Stimulated activated CD8-positive, alpha-beta memory T cell treated with anti-CD3 and anti-CD28 coated beads, Interleukin-4, amount 100 ng/mL, for 24 hours (primary cell): ENCODE data around the gene TAL1.
"Not testable (repeated sequence)": the region's sequence is repeated elsewhere in the genome, so short reads cannot be mapped to it uniquely, and the experiment has no call there.

Experiments
- DNase-seq: peaks from one replicate; pipeline ENCODE4 v3.0.0-alpha.2; 2020; ENCODE audit warnings: low read depth

Gene TAL1

DNA sequence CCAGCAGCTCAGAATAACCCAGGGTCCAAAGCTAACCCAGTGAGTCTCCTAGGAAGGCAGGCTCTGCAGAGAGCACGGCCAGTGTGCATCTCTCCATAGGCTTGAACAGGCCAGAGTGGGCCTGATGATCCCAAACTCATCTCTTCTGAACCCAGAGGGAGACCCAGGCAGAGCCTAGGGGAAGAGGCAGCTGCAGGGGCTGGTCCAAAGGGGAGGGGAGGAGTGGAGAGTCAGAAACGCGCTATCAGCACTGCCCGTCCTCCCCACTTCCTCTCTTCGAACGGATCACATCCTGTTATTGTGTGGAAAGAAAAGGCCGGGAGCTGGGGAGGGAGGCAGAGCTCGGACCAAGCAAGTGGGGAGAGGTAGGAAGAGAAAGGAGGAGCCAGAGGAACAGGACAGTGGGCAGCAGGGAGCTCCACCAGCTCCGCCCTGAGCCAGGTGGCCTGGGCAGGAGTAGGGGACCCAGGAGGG, 20.2 kb downstream of the TAL1 start:
- no peak for DNase-seq

DNA sequence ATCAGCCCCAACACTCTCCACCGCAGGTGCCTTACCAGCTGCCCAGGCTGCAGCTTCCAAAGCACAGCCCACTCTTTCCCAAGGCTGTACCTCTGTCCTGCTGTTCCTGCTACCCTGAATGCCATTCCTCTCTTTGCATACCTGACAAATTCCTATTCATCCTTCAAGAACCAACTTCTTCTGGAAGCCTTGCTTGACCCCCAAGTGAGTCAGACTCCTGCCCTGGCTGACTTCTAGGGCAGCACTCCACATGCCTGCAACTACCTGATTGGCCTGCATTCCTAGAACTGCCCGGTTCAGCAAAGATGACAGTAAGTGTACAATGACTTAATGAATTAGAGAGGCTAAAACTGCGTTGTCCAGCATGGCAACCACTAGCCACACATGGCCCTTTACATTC, 21.4 kb downstream of the TAL1 start:
- no peak for DNase-seq

DNA sequence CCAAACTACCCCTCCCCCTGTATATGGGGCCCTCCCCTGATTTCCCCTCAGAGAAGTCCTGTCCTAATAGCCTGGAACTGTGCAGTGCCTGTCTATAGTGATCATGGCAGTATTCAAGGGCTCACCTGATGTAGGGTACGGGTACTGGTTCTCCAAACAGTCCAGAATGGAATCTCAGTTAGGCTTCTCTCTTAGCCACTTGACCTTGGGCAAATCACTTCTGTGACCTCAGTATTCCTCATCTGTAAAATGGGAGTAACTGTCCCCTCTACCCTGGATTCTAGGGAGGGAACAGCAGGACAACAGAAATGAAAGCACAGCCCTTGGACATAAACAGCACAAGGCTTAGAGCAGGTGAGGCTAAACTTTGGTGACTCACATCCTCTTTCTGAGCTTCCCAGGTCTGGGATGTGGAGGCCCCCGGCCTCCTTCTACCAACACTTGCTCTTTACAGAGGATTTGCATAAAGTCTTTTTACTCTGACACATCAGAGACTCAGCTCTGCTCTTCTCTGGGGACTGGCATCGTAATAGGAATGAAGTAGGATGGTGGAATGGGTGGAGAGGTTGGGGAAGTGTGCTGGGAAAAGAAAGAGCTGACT, 22.2 kb downstream of the TAL1 start:
- no peak for DNase-seq

DNA sequence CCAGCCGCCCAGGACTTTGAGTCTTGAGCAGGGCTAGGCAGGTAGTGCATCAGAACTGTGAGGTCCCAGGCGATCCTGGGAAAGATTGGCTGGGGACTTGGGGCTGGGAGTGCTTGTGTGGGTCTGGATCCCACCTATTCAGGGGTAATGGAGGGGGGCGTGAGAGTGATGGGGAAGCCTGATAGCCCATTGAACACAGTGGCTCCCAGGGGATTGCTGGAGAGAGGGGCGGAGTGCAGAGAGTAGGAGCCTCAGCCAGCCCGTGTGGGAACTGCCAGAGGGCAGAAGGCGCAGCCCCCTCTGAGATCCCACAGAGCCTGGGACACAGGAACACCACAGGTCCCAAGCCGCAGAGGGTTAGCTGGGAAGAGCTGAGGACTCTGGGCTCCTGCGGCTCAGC, 22.9 kb downstream of the TAL1 start:
- DNase-seq: no peak

DNA sequence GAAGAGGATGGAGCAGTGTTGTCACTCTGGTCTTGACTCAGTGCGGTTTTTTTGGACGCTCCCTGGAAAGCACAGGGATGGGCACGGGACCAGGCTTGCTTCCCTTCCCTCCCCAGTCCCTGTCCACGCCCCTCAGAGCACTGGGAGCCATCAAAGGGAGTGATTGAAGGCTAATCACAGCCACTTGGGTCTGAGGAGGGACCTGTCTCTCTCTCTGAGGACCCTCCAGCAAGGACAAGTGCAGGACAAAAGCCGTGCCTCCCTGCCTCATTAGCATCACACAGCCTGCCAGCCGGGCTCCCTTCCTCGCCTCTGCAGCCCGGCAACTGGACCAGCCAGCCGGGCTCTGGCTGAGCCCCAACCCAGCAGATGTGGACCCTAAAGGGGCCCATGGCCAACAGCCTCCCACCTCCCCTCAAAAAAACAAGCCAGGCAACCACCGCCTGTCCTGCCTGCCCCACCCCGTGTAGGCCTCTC, 23.6 kb downstream of the TAL1 start:
- no peak for DNase-seq

DNA sequence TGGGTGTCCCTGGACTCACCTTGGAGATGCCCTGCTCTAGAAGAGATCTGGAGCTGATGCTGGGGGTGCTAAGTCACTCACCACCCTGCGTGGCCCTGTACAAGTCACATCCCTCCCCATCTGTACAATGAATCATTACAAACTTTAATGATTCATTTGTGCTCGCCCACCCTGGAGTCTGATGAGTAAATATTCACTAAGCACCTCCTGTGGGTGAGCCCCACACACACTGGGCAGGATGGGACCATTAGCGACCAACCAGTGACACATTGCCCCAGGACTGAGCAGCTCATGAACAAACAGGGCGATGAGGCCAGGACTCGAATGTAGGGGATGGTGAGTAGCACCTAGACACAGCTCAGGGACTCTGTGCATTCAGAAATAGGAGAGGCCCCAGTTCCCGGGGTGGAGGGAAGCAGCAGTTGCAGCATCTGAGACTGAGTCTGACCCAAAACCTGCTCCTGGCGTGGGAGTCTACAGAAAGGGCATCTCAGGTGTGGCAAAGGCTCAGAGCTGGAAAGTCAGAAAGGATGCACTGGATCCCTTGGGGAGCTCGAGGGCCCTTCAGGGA, 24.1 kb downstream of the TAL1 start:
- no peak for DNase-seq

DNA sequence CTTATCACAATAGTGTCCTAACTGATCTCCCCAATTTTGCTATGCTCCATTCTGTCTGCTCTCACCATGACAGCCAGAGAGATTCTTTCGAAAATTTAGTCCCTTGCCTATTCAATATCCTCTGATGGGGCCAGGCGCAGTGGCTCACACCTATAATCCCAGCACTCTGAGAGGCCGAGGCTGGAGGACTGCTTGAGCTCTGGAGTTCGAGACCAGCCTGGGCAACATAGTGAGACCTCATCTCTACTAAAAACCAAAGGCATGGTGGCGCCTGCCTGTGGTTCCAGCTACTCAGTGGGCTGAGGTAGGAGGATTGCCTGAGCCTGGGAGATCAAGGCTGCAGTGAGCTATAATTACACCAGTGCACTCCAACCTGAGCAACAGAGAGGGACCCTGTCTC, 26.1 kb downstream of the TAL1 start:
- DNase-seq: no peak

DNA sequence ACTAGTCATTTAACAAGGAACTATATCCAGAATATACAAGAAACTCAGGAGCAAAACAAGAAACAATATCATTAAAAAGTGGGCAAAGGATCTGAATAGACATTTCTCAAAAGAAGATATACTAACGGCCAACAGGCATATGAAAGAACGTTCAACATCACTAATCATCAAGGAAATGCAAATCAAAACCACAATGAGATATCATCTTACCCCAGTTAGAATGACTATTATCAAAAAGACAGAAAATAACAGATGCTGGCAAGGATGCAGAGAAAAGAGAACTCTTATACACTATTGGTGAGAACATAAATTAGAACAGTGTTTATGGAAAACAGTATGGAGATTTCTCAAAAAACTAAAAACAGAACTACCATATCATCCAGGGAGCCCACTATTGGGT, 28.5 kb downstream of the TAL1 start:
- not testable (repeated sequence) for DNase-seq

DNA sequence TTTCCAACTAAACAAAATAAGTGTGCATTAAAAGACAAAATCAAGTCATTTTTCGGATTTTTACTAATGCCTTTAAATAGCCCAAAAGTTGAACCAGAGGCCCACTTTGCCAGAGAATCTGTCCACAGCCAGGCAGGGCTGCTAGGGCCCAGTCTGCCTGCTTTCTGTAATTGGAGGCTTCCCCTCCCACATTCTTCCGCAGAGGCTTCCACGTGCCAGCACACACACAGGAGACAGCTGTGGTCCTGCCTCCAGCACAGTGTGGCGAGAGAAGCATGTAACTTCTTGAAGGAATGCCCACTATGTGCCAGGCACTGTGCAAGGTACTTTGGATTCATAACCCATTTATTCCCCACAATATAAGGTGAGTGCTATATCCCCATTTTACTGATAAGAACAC, 30.8 kb downstream of the TAL1 start:
- no peak for DNase-seq

DNA sequence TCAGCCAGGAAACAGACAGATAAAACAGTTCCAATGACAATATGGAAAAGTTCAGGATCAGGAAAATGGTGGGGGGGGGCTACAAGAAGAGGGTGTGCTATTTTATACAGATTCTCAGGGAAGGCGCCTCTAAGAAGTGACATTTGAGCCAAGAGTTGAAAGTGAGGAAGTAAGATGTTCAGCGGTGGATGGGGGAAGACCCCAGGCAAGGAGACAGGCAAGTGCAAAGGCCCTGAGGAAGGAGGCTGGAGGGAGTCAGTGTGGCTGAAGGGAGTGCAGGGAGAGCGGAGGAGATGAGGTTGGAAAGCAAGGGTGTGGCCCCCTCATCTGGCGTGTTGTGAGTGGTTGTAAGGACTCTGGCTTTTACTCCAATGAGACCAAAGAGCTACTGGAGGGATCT, 33.8 kb downstream of the TAL1 start:
- no peak for DNase-seq

DNA sequence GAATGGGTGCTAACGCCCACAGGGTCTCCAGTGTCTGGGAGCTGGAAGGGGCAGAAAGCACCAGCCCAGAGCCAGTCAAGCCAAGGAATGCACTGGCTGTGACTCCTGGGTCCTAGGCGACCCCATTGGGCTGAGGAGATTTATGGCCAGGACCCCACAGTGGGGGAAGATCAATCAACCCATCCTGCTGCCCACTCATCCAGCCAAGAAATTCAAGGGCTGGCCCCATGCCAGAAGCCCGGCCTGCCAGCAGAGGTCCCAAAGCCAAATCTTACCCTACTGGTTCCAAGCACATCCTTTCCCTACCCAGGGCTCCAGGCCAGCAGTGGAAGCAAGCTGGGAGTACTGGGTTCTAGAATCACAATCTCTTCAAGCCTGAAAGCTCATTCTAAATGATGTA, 35.4 kb downstream of the TAL1 start:
- no peak for DNase-seq

DNA sequence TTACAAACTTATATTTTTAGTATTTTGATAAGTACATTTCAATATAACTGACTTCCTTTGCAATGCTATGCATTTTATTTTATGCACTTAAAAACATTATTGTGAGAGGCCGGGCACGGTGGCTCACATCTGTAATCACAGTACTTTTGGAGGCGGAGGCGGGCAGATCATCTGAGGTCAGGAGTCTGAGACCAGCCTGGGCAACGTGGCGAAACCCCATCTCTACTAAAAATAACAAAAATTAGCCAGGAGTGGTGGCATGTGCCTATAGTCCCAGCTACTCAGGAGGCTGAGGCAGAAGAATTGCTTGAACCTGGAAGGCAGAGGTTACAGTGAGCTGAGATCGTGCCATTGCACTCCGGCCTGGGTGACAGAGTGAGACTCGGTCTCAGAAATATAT, 36.0 kb downstream of the TAL1 start:
- not testable (repeated sequence) for DNase-seq

DNA sequence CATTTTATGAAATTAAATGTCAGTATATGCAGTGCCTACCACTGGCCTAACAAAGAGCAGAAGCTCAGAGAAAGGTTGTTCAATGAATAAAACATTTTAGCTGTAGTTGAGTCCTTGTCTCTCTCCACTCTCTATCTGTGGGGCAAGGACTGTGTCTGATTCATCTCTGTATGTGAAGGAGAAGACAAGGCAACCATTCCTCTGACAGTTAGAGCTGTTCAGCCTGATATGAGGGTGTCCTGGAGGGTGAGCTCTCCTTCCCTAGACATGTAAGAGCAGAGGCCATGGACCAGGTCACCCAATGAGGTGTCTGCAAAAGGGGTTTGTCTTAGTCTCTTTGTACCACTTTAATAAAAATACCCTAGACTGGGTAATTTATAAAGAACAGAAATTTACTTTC, 37.7 kb downstream of the TAL1 start:
- no peak for DNase-seq

DNA sequence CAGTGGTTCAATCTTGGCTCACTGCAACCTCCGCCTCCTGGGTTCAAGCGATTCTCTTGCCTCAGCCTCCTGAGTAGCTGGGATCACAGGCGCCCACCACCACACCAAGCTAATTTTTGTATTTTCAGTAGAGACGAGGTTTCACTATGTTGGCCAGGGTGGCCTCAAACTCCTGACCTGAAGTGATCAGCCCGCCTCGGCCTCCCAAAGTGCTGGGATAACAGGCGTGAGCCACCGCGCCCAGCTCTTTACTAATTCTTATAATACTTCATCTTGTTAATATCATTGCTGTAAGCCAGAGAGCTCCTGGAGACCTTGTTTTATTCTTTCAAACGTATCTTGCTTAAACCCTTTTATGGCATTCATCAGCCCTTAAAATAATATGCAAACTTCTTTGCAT, 38.5 kb downstream of the TAL1 start:
- DNase-seq: not testable (repeated sequence)

DNA sequence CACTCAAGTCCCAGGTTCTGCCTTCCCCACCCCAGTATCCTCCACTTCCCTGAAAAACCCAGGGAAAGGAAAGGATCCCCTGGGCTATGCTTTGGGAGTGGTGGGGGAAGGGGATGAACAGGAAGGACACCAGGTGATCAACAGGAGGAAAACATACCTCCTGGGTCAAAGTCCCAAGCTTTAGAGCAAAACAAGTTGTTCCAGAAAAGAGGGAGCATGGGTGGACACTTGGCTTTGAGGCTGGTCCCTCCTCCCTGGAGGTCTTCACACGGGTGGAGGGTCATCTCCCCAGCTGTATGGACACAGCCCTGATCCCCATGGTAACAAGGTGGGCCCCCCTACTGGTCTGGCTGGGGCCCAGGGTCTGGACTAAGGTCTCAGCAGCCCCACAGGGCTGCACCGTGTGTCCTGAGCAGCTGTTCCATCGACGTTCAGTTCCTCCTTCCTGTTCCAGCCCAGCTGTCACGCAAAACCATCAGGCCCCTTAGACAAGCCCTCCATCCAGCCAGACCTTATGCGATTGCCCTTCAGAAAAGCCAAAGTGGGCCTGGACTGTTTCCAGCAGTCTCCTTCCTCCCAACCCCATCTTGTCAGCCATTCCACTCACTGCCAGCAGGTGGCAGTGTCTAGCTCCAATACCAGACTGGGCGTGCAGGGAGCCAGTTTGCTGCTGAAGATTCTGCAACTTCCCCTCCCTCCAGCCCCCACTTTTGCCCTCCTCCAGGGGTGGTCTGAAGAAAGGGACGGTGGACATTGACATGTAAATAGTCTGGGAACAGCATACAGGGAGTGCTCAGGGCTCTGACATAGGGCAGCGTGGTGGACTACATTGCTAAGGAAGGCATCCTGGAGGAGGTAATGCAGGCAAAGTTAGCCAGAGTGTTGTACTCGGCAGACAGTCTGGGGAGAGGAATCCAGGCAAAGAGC, 39.3 kb downstream of the TAL1 start:
- DNase-seq: peak; percentile 39

DNA sequence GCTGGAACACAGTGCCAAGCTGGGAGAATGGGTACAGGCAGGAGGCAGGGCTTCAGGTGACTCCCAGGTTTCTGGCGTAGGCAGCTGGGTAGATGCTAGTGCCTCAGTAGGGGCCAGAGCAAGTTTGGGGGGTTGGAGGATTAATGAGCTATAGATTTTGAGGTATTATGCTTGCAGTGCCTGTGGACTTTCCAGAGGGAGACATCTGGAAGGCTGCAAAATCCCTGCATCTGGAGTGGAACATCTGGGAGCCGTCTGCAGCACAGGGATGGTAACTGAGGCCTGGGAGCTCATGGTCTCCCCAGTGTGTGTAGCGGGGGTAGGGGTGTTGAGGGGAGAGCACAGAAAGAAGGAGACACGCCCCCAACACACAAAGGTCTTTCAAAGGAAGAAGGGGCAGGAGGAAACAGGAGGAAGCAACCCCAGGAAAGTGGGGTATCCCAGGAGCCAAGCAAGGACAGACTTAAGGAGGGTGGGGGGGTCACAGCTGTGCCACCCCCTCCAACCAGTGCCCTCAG, 40.0 kb downstream of the TAL1 start:
- DNase-seq: no peak

DNA sequence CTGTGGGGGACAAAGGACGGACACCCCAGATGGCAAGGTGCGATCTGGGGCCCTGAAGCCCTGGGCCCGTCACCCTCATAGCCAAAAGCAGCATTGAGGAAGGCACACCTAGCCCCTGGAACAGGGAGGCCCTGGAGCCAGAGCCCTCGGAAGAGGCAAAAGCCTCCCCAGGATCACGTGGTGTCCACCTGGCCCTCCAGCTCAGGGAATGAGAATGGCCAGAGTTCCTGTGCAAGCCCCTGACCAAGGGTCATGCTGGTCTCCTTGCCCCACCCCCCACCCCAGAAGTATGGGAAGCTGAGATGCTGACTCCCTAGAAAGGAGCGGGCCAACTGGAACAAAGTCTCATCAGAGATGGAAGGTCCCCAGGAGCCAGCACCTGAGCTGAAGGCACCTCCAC, 41.2 kb downstream of the TAL1 start:
- no peak for DNase-seq

DNA sequence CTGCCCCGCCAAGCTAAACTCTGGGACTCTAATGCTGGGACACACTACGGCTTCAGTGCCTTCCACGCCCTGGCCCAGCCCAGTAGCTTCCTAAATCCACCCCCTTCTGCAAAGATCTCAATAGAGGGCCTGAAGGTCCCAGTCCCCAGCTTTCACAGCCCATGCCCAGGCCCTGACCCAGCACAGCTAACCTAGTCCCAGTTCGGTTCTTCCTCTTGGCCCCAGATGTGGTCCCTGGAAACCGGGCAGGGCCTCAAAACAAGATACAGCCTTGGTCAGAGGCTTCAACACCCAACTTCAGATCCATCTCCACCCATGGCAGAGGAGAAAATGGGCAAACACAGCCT, 41.5 kb downstream of the TAL1 start:
- no peak for DNase-seq

DNA sequence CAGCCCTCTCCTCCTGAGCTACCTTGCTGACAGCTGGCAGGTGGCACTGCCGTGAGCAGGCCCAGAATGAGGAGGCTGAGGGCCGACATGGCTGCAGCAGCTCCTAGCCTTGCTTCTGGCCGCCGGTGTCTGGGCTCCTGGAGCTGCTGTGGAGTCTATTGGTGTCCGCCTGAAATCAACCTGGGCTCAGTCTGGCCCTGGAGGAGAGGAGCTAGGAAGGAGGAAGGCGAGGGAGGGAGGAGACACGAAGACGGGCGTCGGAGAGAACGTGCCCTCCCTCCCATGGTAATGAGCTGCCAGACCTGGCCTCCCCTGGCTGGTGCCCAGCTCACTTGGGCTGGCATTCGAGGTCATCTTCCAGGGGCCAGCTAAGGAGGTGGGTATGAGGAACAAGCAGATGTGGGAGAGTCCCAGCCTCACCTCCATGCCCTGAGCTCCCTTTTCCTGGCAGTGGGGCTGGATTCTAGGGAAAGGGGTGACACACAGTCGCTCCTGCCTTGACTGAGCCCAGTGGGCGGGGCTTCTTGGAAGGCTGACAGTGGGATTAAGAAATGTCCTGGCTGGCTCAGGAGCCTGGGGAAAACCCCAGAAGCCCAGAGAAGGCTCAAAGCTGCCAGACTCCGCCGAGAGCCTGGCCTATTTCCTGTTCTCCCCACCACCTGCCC, 42.0 kb downstream of the TAL1 start, which contains the start of gene PDZK1IP1:
PDZK1IP1 (minus strand) TSS at position 193 of the 665 bp plus-strand sequence; CDS start at position 89, 104 bp downstream.
- no peak for DNase-seq

DNA sequence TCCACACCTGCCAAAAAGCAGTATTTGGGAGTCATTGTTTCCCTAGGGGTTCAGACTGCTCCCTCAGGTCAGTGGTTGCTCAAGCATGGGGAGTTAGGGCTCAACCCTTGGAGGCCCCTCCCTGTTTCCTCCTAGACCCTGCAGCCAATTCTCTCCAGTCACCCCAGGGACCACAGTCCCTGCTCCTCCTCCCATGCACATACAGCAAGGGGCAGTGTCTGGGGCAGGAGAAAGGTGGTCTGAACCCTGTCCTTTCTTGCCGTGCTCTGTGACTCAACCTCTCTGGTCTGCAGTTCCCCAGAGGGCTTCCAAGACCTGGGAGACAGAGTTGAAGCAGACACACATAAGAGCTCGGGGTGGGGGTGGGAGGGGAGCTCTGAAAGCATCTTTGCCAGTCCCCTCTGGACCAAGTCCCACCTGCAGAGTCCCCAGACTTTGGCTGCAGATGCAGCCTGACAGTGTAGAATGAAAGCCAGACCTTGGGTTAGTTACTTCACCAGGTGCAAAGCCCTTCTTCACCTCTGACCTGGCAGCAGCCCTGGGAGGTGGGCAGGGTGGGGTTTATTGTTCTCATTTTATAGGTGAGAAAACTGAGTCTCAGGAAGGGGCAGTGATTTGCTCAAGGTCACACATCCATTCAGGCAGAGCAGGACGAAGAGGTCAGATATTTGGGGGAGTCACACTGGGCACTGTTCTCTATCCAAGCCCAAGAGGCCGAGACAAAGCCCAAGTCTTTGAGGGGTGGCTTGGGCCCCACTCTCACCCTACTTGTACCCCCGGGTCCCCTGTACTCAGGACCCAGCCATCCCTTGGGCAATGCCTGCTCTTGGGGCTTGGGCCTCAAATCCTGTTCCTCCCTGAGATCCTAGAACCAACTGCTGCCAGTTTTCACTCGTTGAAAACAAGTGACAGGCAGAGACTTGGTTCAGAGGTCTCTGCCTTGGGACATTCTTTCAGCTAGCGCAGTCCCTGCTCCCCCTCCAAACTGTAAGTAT, 42.9 kb downstream of the TAL1 start:
- no peak for DNase-seq

DNA sequence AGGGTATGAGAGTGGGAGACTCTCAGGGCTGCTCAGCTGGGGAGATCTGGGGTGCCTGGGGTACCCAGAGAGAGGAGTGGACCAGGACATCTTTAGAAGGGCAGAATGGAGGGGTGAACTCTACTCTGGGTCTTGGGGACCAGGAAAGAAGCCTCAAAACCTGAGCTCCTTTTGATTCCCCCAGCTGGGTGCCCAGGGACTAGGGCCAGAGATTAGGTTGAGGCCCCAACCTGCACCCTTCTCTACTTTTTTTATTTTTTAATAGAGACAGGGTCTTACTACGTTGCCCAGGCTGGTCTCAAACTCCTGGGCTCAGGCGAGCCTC, 44.1 kb downstream of the TAL1 start:
- no peak for DNase-seq
